ENCODE results near the gene RAC3.

DNA sequence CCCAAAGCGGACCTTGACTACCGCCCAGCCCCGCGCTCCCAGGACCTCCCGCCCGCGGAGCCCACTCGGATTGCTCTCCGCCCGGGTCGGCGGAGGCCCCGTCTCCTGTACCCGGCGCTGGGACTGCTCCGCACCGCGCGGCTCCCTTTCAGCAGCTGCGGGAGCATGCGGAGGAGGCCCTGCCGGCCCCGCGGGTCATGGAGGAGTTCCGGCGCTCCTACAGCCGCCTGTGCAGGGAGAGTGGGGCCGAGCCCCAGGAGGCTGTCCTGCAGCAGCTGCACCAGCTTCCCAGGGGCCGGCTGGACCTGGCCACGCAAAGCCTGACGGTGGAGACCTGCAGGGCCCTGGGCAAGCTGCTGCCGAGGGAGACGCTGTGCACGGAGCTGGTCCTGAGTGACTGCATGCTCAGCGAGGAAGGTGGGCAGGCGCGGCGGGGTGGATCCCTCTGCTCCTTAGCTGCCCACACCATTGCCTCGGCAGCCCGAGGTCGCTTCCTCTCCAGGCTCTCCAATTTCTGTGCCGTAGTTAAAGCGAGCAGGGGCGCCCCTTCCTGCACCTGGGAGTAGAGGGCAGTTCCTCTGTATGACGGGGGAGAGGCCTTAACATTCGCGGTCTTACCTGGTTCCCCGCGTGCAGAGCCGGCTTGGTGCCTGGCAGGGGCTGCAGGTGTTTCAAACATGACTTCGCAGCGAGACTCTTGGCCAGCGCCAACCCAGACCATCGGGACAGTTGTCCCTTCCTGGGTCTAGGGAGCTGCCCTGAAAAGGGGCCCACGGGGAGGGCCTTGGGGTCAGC lies 7.8 kb upstream of the RAC3 start:
- TF ChIP-seq, protein P1, sequence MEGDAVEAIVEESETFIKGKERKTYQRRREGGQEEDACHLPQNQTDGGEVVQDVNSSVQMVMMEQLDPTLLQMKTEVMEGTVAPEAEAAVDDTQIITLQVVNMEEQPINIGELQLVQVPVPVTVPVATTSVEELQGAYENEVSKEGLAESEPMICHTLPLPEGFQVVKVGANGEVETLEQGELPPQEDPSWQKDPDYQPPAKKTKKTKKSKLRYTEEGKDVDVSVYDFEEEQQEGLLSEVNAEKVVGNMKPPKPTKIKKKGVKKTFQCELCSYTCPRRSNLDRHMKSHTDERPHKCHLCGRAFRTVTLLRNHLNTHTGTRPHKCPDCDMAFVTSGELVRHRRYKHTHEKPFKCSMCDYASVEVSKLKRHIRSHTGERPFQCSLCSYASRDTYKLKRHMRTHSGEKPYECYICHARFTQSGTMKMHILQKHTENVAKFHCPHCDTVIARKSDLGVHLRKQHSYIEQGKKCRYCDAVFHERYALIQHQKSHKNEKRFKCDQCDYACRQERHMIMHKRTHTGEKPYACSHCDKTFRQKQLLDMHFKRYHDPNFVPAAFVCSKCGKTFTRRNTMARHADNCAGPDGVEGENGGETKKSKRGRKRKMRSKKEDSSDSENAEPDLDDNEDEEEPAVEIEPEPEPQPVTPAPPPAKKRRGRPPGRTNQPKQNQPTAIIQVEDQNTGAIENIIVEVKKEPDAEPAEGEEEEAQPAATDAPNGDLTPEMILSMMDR (IDR thresholded peaks at IDR 0.05) = no peak
- TF ChIP-seq POLR2A (IDR thresholded peaks at IDR 0.05) = no peak

Measured in testis (tissue), 2 donors.